NCI-H1417 (cell line): ENCODE results near the gene ACOXL.
"Not testable (repeated sequence)": the region's sequence is repeated elsewhere in the genome, so short reads cannot be mapped to it uniquely, and the experiment has no call there.

ENCODE experiments used
- DNase-seq, 3 experiments: peaks; one replicate each; lab custom pipeline; 2025; lab: John Stamatoyannopoulos, UW

The ACOXL gene

DNA sequence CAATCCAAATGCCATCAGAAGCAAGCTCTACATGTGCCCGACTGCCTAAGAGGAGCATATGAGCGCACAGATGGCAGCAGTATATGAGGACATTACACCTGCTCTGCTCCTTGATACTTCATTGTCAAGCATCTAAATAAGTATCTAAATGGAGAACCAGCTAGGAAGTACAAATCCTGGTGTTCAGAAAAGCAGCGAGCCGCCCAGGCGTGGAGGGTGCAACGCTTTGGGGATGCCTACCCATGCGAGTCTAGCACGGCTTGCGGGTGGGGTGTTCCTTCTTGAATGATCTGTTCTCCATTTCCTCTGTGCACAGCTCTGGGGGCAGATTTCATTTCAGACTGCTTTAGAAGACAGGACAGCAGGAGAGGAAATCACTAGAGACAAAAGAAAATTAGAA is 325.3 kb downstream of the ACOXL start:
- DNase-seq, result no peak

DNA sequence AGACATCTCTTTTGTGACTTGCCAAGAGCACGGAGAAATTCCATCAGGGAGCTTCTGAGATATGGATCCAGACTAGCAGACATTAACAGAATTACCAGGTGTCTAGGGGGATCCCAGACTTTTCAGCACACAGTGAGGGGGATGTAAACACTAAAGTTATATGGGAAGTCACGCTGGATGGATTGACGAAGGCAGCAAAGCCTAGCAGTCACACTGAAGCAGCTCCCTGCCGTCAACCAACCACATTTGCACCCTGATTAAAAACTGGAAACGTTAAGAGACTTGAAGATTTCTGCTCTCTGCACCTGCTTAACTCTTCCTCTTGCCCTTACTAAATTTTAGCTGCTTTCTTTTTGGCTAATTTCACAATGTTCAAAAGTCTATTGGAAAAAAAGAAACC is 325.9 kb downstream of the ACOXL start:
- DNase-seq, result no peak

GRCh38 chr2:111061191-111061590 is 328.8 kb downstream of the ACOXL start:
- DNase-seq, result no peak

DNA sequence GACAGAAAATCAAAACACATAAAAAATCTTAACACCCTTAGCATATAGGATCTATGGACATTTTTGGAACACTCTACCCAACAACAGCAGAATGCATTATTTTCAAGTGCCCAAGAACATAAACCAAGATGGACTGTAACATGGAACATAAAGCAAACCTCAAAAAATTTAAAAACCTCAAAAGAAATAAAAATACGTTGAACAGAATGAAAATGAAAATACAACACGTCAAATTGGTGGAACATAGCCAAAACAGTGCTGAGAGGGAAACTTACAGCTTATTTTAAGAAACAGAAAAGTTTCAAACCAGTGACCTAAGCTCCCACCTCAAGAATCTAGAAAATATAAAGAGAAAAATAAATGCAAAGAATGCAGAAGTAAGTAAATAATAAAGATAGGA is 330.0 kb downstream of the ACOXL start:
- no peak for DNase-seq

DNA sequence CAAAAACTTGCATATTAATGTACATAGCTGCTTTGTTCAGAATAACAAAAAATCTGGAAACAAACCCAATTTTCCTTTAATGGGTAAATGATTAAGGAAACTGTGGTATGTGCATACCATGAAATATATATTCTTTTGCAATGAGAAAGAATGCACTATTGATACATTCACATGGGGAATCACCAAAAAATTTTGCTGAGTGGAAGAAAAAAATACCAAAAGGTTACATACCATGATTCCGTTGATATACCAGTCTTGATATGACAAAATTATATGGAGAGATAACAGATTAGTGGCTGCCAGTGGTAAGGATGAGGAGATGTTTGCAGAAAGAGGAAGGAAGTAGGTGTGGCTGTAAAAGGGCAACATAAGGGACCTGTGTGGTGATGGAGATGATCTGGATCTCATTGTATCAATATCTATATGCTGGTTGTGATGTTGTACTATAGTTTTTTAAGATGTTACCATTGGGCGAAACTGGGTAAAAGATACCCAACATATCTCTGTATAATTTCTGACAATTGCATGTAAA is 333.8 kb downstream of the ACOXL start:
- DNase-seq, result no peak

DNA sequence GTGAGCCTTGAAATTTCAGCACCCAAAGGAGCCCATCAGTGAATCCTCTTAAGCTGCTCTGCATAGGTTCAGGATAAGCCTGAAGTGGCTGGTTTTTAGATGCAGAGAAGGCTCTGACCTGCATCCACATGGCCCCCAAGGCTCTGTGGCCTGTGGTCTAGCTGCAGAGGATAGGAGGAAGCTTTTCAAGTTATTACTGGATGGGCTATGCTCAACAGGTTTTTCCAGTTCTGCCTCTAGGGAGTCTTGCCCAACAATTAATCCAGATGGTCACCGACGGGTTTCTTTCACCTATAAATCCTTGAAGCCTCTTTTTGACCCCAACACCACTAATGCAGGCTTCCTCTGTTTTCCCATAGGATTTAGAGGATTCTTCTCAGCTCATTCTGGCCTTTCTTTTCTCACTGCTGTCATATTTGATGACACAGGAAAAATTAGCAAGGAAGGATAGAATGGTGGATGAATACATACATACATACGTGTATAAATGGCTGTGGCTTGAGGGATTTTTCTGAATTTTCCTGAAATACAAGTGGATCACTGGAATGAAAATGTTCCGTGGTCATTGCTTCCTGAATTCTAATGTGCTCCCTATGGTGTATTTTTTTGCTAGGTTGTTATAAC is 336.2 kb downstream of the ACOXL start:
- peak in 2 of 3 experiments; percentile 60 to 84 for DNase-seq

DNA sequence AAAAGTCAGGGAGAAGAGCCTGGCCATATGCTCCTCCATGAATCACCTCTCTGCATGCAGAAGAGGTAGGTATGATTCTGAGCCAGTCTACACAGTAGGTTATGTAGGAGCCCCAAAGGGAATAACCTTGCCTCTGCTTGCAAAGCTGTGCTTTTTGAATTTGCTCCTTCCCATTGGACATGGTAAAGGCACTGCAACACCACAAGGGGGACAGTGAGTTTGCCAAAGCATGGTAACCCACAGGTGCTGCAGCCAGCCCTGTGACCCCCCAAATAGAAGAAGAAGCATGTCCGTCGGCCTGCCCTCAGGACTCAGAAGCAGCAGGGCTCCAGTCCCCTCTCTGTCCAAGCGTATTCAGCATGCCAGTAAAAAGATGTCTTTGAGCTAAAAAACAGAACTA is 337.3 kb downstream of the ACOXL start:
- DNase-seq, result no peak

GRCh38 chr2:111071600-111072171 is 339.3 kb downstream of the ACOXL start:
- peak in 2 of 3 experiments; percentile 20 to 55 for DNase-seq

DNA sequence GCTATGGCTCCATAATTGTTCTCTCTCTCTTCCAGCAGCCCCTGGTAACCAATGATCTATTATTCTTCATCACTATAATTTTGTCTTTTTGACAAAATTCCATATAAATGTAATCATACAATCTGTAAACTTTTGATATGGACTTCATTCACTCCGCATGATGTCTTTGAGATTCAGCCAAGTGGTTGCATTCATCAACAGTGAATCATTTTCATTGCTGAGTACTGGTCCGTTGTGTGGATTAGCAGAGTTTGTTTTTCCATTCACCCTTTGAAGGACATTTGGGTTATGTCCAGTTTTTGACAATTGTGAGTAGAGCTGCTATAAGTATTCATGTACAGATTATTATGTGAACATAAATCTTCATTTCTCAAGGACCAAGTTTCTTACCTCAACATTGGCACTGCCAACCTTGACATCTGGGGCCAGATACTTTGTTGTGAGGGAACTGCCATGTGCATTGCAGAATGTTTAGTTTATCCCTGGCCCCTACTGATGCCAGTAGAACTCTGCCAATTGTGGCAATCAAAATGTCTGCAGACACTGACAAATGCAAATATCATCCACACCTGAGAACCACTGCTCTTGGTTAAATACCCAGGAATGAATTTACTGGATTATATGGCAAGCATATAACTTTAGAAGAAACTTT is 340.0 kb downstream of the ACOXL start:
- peak in 1 of 3 experiments; percentile 9 for DNase-seq

DNA sequence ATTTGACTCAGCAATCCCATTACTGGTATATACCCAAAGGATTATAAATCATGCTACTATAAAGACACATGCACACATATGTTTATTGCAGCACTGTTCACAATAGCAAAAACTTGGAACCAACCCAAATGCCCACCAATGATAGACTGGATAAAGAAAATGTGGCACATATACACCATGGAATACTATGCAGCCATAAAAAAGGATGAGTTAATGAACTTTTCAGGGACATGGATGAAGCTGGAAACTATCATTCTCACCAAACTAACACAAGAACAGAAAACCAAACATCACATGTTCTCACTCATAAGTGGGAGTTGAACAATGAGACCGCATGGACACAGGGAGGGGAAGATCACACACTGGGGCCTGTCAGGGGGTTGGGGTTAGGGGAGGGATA is 350.3 kb downstream of the ACOXL start:
- DNase-seq, result not testable (repeated sequence)

GRCh38 chr2:111091811-111092211 is 359.4 kb downstream of the ACOXL start:
- DNase-seq, result no peak

GRCh38 chr2:111094691-111095090 is 362.3 kb downstream of the ACOXL start:
- DNase-seq, result no peak

- DNase-seq, result no peak
Observed at GRCh38 chr2:111095434-111095833, 363.1 kb downstream of the ACOXL start.

- DNase-seq, result peak in 1 of 3 experiments; percentile 15
Observed at GRCh38 chr2:111099402-111099801, 367.0 kb downstream of the ACOXL start.

DNA sequence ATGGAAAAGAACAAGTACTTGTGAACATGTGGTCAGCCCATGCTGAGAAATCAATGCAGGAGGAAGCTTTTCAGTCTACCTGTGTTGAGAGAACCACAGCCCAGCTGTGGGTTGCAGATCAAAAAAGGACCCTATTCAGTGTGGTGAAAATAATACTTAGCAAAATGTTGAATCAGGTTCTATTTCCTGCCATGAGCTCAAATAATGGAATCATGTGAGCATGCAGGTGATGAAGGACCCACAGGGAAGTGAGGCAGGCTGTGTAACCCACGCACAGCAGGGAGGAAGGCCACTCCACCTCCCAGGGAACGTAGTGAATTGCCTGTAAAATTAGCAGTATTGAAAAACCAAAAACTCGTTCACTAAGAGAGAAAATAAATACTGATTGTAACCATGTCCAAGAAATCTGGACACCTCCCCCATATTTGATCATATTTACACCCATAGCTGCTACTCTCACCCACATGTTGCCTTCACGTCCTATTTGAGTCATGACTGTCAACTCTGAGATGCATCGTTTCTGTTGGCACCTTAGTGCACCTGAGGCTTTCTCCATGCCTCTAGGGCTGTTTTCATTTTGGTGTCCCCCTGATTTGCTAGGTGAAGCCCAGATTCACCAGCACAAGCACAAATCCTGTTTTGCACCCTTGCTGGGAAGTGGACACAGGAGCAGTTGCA is 367.9 kb downstream of the ACOXL start:
- peak; percentile 2 to 46 (median 26) for DNase-seq

- DNase-seq, result peak in 1 of 3 experiments; percentile 31
Observed at GRCh38 chr2:111100765-111101162, 368.4 kb downstream of the ACOXL start.

- no peak for DNase-seq
Observed at GRCh38 chr2:111101592-111101991, 369.2 kb downstream of the ACOXL start.

GRCh38 chr2:111102216-111102615 is 369.8 kb downstream of the ACOXL start:
- DNase-seq, result no peak

GRCh38 chr2:111105926-111106325 is 373.6 kb downstream of the ACOXL start:
- no peak for DNase-seq

DNA sequence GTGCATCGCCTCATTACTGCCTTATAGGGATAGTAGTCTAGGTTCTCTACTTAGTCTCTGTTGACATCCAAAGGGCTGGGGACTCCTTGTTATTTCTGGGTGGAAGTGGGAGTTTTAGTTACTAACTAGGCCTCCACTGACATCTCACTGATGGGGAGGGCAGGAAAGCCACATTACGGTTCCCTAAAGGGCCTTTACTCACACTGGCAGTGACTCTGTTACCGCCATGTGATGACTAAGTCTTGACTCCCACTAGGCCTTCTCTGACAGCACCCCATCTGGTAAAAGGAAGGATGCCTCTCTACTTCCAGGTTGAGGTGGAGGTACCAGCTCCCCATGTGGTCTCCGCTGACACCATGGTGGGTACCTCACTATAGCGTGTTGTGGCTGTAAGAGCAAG is 374.3 kb downstream of the ACOXL start:
- DNase-seq, result no peak

DNA sequence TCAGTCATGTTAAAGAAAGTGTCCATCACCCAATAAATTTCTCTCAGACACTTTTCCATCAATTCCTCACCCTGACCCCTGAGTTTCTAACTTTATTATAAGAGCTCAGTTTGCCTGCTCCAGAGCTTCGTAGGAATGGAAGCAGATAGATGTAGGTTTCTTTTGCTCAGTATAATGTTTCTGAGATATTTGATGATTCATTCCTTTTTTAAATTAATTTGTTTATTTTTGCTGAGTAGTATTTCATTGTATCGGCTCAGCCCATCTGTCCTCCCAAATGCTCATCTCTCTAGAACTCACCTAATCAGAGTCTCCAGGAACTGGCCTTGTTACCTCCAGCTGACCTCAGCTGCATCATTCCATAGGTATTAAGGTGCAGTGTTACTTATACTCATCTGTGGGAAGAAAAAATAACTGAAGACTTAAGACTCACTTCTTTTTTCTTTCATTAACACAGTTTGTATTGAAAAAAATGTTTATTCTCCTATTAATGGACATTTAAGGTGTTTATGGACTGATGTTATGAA is 376.4 kb downstream of the ACOXL start:
- no peak for DNase-seq

- DNase-seq, result no peak
Observed at GRCh38 chr2:111111101-111111755, 378.9 kb downstream of the ACOXL start.
